ENCODE data around the gene KRT73. TPM values are rescaled to one million over a fixed set of nuclear protein-coding genes. Genes with fewer than 3 reads are reported as not detected.

Gene KRT73
- 10 to 100 TPM; 67.2 to 69.7 TPM for total RNA-seq
- 10.3 TPM for polyA plus RNA-seq (2013, experiment 1 of 2)
- 25.5 TPM for polyA plus RNA-seq (2013, experiment 2 of 2)
- 0 to 64.7 (median 10.5) reads per million in 172 experiments for total RNA-seq

DNA sequence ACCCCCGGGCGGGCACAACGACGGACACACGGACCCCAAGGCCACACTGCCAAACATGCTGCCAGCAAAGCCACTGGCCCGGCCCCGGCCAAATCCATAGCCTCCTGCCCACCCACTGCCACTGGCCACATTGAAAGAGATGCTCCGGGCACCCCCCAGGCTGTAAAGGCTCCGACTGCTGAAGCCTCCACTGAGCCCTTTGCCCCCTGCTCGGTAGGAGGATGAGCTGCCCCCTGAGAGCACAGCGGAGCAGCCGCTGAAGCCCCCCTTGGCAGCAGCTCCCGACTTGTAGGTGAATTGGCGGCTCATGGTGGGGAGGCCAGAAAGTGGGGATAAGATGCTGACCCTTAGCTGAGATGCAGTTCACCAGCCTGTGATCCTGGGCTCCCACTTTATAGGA lies at the start of gene KRT73:
Gene KRT73, minus strand, starts transcription at position 344 of the 400 bp plus-strand sequence. Its CDS starts 35 bp downstream, at position 309.
- H3K36me3 Mint-ChIP-seq (ENCODE audit: low read depth), result peaks cover 20% of the 10 kb centered on the region
- Histone ChIP-seq H3K4me3 (ENCODE audit: low read length) (no peak within 1 kb of the TSS), H3K27me3 (ENCODE audit: control insufficient read depth in 1 of 2, insufficient read depth in 2 of 2, low read length in 2 of 2) (no peaks in the 10 kb centered on the region), H3K9me3 (ENCODE audit: control insufficient read depth in 1 of 2, insufficient read depth in 1 of 2, low read length in 2 of 2) (no peaks in the 10 kb centered on the region), H3K36me3 (ENCODE audit: insufficient read depth, low read length) (no peaks in the 10 kb centered on the region), H3K27ac (ENCODE audit: low read depth in 1 of 2, low read length in 2 of 2) (no peak within 1 kb of the TSS), H3K4me1 (ENCODE audit: insufficient read depth, low read length) (peaks cover 67% of the 10 kb centered on the region)
- POLR2A ChIA-PET, result interaction anchor here (1.0 to 1.8 kb wide), 5 partner anchors 8 to 73 kb away, joined by 3 to 6 read pairs (median 4); no protein-coding TSS in a partner anchor
- ATAC-seq (ENCODE audit: poor library complexity) (no peak), DNase-seq (no peak)
- peaks cover 96% of the 10 kb centered on the region for H3K4me1 Mint-ChIP-seq (ENCODE audit: low read depth)
- no peaks in the 10 kb centered on the region for H3K9me3 Mint-ChIP-seq
- H3K27me3 Mint-ChIP-seq, result no peaks in the 10 kb centered on the region
- intact Hi-C loops (cut with DNase I, micrococcal nuclease), result no loop called here
- peak within 1 kb of the TSS; percentile 89 for H3K27ac Mint-ChIP-seq
- H3K4me3 Mint-ChIP-seq, result peak within 1 kb of the TSS; percentile 22
- CTCF ChIA-PET, result interaction anchor here (1.4 to 2.3 kb wide), 2 partner anchors 9 to 262 kb away, joined by 3 to 4 read pairs; no protein-coding TSS in a partner anchor
- no peak for TF ChIP-seq CTCF (IDR thresholded peaks at IDR 0.05)

GRCh38 chr12:52667931-52668330 lies 49.6 kb upstream of the KRT73 start:
- H3K4me1 Mint-ChIP-seq (ENCODE audit: low read depth), result peaks cover 4% of the 10 kb centered on the region
- H3K27me3 ChIP-seq (ENCODE audit: control insufficient read depth in 1 of 2, insufficient read depth in 2 of 2, low read length in 2 of 2), result no peaks in the 10 kb centered on the region
- no peak overlapping the region for H3K4me3 Mint-ChIP-seq
- H3K27me3 Mint-ChIP-seq, result no peaks in the 10 kb centered on the region
- no peak for DNase-seq
- ATAC-seq (ENCODE audit: poor library complexity), result no peak
- H3K27ac ChIP-seq (ENCODE audit: low read depth in 1 of 2, low read length in 2 of 2), result no peak overlapping the region
- no peaks in the 10 kb centered on the region for H3K36me3 ChIP-seq (ENCODE audit: insufficient read depth, low read length)
- intact Hi-C loops (cut with DNase I, micrococcal nuclease), result no loop called here
- H3K9me3 Mint-ChIP-seq, result no peaks in the 10 kb centered on the region
- H3K4me3 ChIP-seq (ENCODE audit: low read length), result no peak overlapping the region
- no peaks in the 10 kb centered on the region for H3K9me3 ChIP-seq (ENCODE audit: control insufficient read depth in 1 of 2, insufficient read depth in 1 of 2, low read length in 2 of 2)
- H3K36me3 Mint-ChIP-seq (ENCODE audit: low read depth), result no peaks in the 10 kb centered on the region
- no peaks in the 10 kb centered on the region for H3K4me1 ChIP-seq (ENCODE audit: insufficient read depth, low read length)
- ChIA-PET CTCF (no interaction called here), POLR2A (no interaction called here)
- no peak overlapping the region for H3K27ac Mint-ChIP-seq
- TF ChIP-seq CTCF (IDR thresholded peaks at IDR 0.05), result no peak

GRCh38 chr12:52667509-52667908 lies 49.1 kb upstream of the KRT73 start:
- Histone ChIP-seq H3K27ac (ENCODE audit: low read depth in 1 of 2, low read length in 2 of 2) (no peak overlapping the region), H3K27me3 (ENCODE audit: control insufficient read depth in 1 of 2, insufficient read depth in 2 of 2, low read length in 2 of 2) (no peaks in the 10 kb centered on the region), H3K36me3 (ENCODE audit: insufficient read depth, low read length) (no peaks in the 10 kb centered on the region), H3K4me3 (ENCODE audit: low read length) (no peak overlapping the region), H3K4me1 (ENCODE audit: insufficient read depth, low read length) (peaks cover 2% of the 10 kb centered on the region), H3K9me3 (ENCODE audit: control insufficient read depth in 1 of 2, insufficient read depth in 1 of 2, low read length in 2 of 2) (no peaks in the 10 kb centered on the region)
- no peaks in the 10 kb centered on the region for H3K27me3 Mint-ChIP-seq
- CTCF ChIA-PET, result no interaction called here
- no peak overlapping the region for H3K27ac Mint-ChIP-seq
- POLR2A ChIA-PET, result interaction anchor here (0.9 kb wide), 1 partner anchor 20 kb away, joined by 4 read pairs; no protein-coding TSS in a partner anchor
- H3K36me3 Mint-ChIP-seq (ENCODE audit: low read depth), result no peaks in the 10 kb centered on the region
- TF ChIP-seq CTCF (IDR thresholded peaks at IDR 0.05), result peak; percentile 19
- H3K4me3 Mint-ChIP-seq, result no peak overlapping the region
- peaks cover 6% of the 10 kb centered on the region for H3K4me1 Mint-ChIP-seq (ENCODE audit: low read depth)
- H3K9me3 Mint-ChIP-seq, result no peaks in the 10 kb centered on the region
- intact Hi-C loops (cut with DNase I, micrococcal nuclease), result no loop called here
- DNase-seq (no peak), ATAC-seq (ENCODE audit: poor library complexity) (peak; percentile 37)

Data from CD4-positive, alpha-beta T cell (primary cell).